Limb (tissue), 2 donors: Measurements from ENCODE around the gene UCKL1.

Source experiments
- DNase-seq, 2 donors: peaks; one replicate each; pipeline ENCODE4 v3.0.0-alpha.2; 2016; ENCODE audit errors: extremely low spot score in 2 of 2

Gene UCKL1

GRCh38 chr20:63892402-63892801 lies 63.8 kb downstream of the UCKL1 start:
- no peak for DNase-seq

- no peak for DNase-seq
Observed at GRCh38 chr20:63891061-63892002, 64.9 kb downstream of the UCKL1 start.

- DNase-seq, result no peak
Observed at GRCh38 chr20:63890616-63891015, 65.6 kb downstream of the UCKL1 start.

- DNase-seq, result no peak
Observed at GRCh38 chr20:63890201-63890576, 66.0 kb downstream of the UCKL1 start.
